Suppressor macrophage treated with lipopolysaccharide for 1 hour (primary cell): ENCODE results near the gene POU4F2.
"Not testable (repeated sequence)": the region's sequence is repeated elsewhere in the genome, so short reads cannot be mapped to it uniquely, and the experiment has no call there.

Experiments used
- DNase-seq, 3 donors: peaks; one replicate each; pipeline ENCODE4 v3.0.0-alpha.2; 2020 to 2022

The POU4F2 gene

GRCh38 chr4:146655521-146655856 lies 16.8 kb downstream of the POU4F2 start:
- DNase-seq, result no peak

- DNase-seq, result no peak
These were observed 22.7 kb downstream of the POU4F2 start for GRCh38 chr4:146661367-146661766.

GRCh38 chr4:146663968-146664311 lies 25.2 kb downstream of the POU4F2 start:
- not testable (repeated sequence) for DNase-seq

GRCh38 chr4:146674829-146675570 lies 36.3 kb downstream of the POU4F2 start:
- DNase-seq, result no peak
